Activated CD8-positive, alpha-beta T cell treated with anti-CD3 and anti-CD28 coated beads for 36 hours (primary cell): Measurements from ENCODE around the gene MTSS2. TPM values are rescaled to one million over a fixed set of nuclear protein-coding genes. Genes with fewer than 3 reads are reported as not detected.

Experiments used
- ATAC-seq: fragments of 200-7000 bp; cut with Tn5 transposase; one replicate; pipeline ENCODE4 v1.10.0; 2021; ENCODE audit warnings: mild to moderate bottlenecking, moderate library complexity
- CTCF ChIA-PET: fragments of 350-600 bp; sonication (Branson Sonifier 250); formaldehyde crosslinking; loops from one replicate; lab custom pipeline; 2021; ENCODE audit warnings: antibody characterized with exemption; lab: Charles Lee
- POLR2A ChIA-PET: fragments of 350-600 bp; sonication (Branson Sonifier 250); formaldehyde crosslinking; loops from one replicate; lab custom pipeline; 2021; ENCODE audit warnings: antibody characterized with exemption; lab: Charles Lee
- DNase-seq: peaks from one replicate; pipeline ENCODE4 v3.0.0-alpha.2; 2020
- H3K27ac Mint-ChIP-seq: one replicate; pipeline ENCODE4 v1.8.0; 2021; ENCODE audit warnings: mild to moderate bottlenecking, mixed read lengths
- H3K27me3 Mint-ChIP-seq: one replicate; pipeline ENCODE4 v1.8.0; 2021; ENCODE audit warnings: mixed read lengths
- H3K36me3 Mint-ChIP-seq: one replicate; pipeline ENCODE4 v1.8.0; 2021; ENCODE audit warnings: low read depth, mixed read lengths
- H3K4me1 Mint-ChIP-seq: one replicate; pipeline ENCODE4 v1.8.0; 2021; ENCODE audit warnings: low read depth, mixed read lengths
- H3K4me3 Mint-ChIP-seq: one replicate; pipeline ENCODE4 v1.8.0; 2021; ENCODE audit warnings: mild to moderate bottlenecking, moderate library complexity, mixed read lengths
- H3K9me3 Mint-ChIP-seq: one replicate; pipeline ENCODE4 v1.8.0; 2021; ENCODE audit warnings: mixed read lengths
- intact Hi-C: fragments of 100-400 bp; cut with micrococcal nuclease; formaldehyde crosslinking; loops from one replicate; pipeline ENCODE4 v1.10.0; 2022
- total RNA-seq, 2 experiments: library from RNA; stranded (reverse); gene quantifications; one replicate each; pipeline ENCODE4 v1.2.3, GENCODE V29; 2021
- TF ChIP-seq, protein P1 (sequence below): fragments of 200-600 bp; IDR thresholded peaks from one replicate; pipeline ENCODE4 v1.8.0; 2022; ENCODE audit warnings: antibody characterized with exemption, mild to moderate bottlenecking

Gene MTSS2
- total RNA-seq, 2 experiments from 2014 or later = 4.4 to 4.6 TPM

DNA sequence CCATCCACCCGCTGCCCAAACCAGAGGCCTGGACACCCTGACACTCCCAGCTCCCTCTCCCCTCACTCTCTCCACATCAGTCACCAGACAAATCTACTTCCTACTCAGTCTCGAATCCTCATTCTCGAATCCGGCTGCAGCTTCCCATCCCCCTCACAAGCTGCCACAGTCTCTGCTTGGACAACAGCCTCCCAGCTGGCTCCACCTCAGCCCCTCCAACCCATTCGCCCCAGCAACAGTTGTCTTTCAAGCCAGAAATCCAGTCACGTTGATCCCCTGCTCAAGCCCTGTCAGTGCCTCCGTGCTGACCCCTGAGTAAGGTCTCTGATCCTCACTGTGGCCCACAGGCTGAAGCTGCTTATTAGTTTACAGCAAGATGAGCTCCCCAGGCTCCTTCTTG is 44.2 kb upstream of the MTSS2 start:
- Mint-ChIP-seq H3K9me3 (no peaks in the 10 kb centered on the region), H3K4me1 (peaks cover 5% of the 10 kb centered on the region), H3K27ac (no peak overlapping the region), H3K4me3 (no peak overlapping the region), H3K36me3 (peaks cover 20% of the 10 kb centered on the region), H3K27me3 (no peaks in the 10 kb centered on the region)
- ATAC-seq (no peak), DNase-seq (no peak)
- ChIA-PET CTCF (interaction anchor here (2.1 to 2.3 kb wide), 2 partner anchors 8 to 41 kb away, joined by 6 to 10 read pairs; no protein-coding TSS in a partner anchor), POLR2A (no interaction called here)
- intact Hi-C loops = no loop called here
- TF ChIP-seq, protein P1, sequence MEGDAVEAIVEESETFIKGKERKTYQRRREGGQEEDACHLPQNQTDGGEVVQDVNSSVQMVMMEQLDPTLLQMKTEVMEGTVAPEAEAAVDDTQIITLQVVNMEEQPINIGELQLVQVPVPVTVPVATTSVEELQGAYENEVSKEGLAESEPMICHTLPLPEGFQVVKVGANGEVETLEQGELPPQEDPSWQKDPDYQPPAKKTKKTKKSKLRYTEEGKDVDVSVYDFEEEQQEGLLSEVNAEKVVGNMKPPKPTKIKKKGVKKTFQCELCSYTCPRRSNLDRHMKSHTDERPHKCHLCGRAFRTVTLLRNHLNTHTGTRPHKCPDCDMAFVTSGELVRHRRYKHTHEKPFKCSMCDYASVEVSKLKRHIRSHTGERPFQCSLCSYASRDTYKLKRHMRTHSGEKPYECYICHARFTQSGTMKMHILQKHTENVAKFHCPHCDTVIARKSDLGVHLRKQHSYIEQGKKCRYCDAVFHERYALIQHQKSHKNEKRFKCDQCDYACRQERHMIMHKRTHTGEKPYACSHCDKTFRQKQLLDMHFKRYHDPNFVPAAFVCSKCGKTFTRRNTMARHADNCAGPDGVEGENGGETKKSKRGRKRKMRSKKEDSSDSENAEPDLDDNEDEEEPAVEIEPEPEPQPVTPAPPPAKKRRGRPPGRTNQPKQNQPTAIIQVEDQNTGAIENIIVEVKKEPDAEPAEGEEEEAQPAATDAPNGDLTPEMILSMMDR = no peak

DNA sequence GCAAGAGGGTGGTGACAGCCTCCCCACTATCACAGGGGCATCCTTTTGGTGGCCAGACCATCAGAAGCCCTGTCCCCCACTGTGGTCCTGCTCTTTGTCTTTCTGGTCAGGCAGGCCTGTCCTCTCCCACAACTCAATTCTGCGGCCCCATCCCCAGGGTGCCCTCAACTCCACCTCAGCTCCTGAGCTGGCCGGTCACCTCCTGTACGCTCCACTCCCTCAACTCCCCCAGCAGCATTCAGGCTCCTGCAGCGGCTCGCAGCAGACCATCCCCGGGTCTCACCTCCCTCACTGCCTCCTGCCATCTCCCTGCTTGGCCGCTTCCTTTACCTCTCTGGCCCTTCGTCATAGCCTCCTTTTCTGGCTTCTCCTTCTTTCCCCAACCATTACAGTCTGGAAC is 43.4 kb upstream of the MTSS2 start:
- Mint-ChIP-seq H3K36me3 (peaks cover 14% of the 10 kb centered on the region), H3K9me3 (no peaks in the 10 kb centered on the region), H3K4me3 (no peak overlapping the region), H3K27me3 (no peaks in the 10 kb centered on the region), H3K27ac (no peak overlapping the region), H3K4me1 (no peaks in the 10 kb centered on the region)
- DNase-seq (no peak), ATAC-seq (no peak)
- ChIA-PET CTCF (interaction anchor here (2.1 to 2.3 kb wide), 2 partner anchors 9 to 41 kb away, joined by 6 to 10 read pairs; no protein-coding TSS in a partner anchor), POLR2A (no interaction called here)
- intact Hi-C loops = no loop called here
- TF ChIP-seq, protein P1 = no peak

DNA sequence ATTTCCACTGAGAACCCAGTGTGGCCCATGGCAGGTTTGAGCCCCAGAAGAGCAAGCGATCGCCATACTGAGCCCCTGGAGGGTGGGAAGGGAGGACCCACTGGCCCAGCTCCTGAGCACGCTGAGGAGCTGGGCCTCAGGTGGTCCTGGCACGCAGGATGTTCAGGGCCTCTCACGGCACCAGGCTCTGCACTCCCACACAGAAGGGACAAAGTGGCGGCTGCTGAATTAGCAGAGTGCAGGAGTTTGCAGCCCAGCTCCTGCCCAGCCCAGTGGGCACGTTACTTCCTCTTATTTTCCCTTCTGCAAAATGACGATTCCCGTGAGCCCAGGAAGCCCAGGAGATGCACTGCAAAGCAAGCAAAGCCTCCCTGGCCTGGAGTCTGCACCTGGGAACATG is 42.3 kb upstream of the MTSS2 start:
- intact Hi-C loops = no loop called here
- peaks cover 14% of the 10 kb centered on the region for H3K36me3 Mint-ChIP-seq
- H3K27ac Mint-ChIP-seq = no peak overlapping the region
- DNase-seq (no peak), ATAC-seq (no peak)
- H3K4me3 Mint-ChIP-seq = no peak overlapping the region
- CTCF ChIA-PET = interaction anchor here (2.1 to 2.3 kb wide), 2 partner anchors 10 to 43 kb away, joined by 6 to 10 read pairs; no protein-coding TSS in a partner anchor
- POLR2A ChIA-PET = no interaction called here
- TF ChIP-seq, protein P1 = no peak
- H3K9me3 Mint-ChIP-seq = no peaks in the 10 kb centered on the region
- no peaks in the 10 kb centered on the region for H3K4me1 Mint-ChIP-seq
- no peaks in the 10 kb centered on the region for H3K27me3 Mint-ChIP-seq

DNA sequence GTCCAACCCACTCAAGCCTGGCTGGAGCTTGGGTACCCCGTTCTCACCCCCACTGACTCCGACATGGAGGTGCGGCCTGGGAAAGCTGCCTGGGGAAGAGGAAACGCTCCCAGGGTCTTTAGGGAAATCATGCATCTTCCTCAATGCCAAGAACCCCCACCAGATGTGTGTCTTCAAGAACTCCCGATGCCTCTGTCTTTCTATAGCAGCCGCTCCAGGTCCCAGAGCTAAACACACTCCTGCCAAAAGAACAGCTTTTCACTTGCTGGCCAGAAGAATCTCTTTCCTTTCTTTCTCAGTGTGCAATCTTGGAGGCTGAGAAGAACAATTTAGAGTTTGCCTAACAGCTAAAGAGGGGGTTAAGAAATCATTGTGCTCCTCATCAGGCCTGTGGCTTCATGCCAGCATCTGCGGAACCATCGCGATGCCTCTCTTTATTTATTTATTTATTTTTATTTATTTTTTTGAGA is 41.1 kb upstream of the MTSS2 start:
- H3K27me3 Mint-ChIP-seq = no peaks in the 10 kb centered on the region
- no peak overlapping the region for H3K4me3 Mint-ChIP-seq
- ChIA-PET POLR2A (no interaction called here), CTCF (interaction anchor here (0.7 kb wide), 1 partner anchor 10 kb away, joined by 6 read pairs; no protein-coding TSS in a partner anchor)
- no peaks in the 10 kb centered on the region for H3K4me1 Mint-ChIP-seq
- no peak for DNase-seq
- TF ChIP-seq, protein P1 = no peak
- H3K27ac Mint-ChIP-seq = no peak overlapping the region
- no peaks in the 10 kb centered on the region for H3K9me3 Mint-ChIP-seq
- intact Hi-C loops = no loop called here
- H3K36me3 Mint-ChIP-seq = peaks cover 11% of the 10 kb centered on the region
- no peak for ATAC-seq

DNA sequence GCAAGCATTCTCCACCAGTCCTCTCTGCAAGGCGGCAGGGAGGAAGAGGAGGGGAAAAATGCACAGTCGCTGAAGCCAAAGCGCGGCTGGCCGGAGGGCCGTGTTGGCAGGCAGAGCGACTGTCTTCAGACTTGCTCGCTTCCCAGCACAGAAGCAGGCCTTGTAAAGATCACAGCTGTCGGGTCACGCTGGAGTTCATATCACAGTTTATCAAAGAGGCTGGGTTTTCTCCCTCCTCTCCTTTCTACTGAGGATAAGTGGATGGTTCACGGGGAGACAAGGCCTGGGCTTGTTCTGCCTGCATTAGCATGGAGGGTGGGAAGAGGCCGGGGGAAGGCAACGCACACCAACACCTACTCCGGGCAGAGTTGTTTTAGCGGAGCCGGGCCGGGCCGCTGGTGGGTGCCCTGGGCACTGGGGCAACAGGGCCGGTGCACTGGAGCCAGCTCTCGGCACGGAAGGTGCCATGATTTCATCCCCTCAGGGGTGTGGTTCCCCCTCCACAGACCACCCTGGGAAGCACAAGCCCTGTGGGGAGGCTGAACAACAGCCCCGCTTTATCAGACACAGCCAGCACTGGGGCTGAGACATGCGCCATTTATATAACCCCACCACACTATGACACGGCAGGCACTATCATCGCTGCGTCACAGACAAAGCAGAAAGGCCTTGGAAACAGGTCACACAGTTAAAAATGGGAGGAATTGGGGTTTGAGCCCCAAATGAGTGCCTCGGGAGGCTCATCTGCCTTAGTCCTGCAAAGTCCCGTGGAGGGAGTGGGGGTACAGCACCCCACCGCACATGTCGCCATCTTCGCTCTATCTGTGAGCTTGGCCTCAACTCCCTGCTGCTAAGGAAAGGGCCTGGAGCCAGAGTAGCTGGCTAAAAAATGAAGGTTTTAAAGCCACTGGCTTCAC is 40.3 kb upstream of the MTSS2 start:
- Mint-ChIP-seq H3K4me3 (no peak overlapping the region), H3K27ac (no peak overlapping the region), H3K27me3 (no peaks in the 10 kb centered on the region), H3K9me3 (no peaks in the 10 kb centered on the region), H3K4me1 (no peaks in the 10 kb centered on the region), H3K36me3 (peaks cover 10% of the 10 kb centered on the region)
- CTCF ChIA-PET = interaction anchor here (0.7 kb wide), 1 partner anchor 11 kb away, joined by 6 read pairs; no protein-coding TSS in a partner anchor
- DNase-seq (no peak), ATAC-seq (no peak)
- TF ChIP-seq, protein P1 = no peak
- intact Hi-C loops = no loop called here
- POLR2A ChIA-PET = no interaction called here
